Stimulated activated CD4-positive, alpha-beta T cell treated with anti-CD3 and anti-CD28 coated beads, Interleukin-4, amount 100 ng/mL, for 4 hours (primary cell): ENCODE data around the gene TXLNB.
A peak's percentile ranks its signal among the peaks of the same experiment; 100 is the strongest.
"Not testable (repeated sequence)": the region's sequence is repeated elsewhere in the genome, so short reads cannot be mapped to it uniquely, and the experiment has no call there.

Experiments used
- DNase-seq, 2 experiments: peaks; one replicate each; pipeline ENCODE4 v3.0.0-alpha.2; 2020

TXLNB gene

DNA sequence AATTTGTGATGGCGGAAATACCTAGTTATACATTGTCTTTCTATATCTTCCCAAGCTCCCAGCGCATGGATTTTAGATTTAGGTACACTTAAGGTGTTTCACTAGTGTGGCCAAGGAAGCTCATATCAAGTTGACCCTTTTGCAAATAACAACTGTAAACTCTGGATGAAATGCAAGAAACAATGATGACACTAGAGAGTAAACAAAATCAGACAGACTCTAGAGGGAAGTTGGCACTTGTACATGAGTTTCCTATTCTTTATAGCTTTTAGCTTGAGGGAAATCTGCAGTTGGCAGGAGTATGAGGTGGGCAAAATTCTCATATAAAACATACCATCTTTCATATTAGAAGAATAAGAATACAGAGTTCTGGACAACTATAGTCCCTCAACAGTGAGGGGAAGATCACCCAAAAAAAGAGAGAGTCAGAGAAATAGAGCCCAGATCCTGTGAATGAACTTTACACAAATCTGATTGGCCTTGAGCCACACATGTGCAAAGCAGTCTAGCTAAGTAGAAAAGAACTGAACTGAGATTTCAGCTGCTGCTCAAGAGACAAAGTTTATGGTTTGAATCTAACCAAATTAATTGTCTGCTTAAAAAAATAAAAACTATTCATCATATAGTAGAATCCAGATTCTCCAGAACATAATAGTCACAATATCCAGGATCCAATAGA lies 26.1 kb downstream of the TXLNB start:
- DNase-seq: no peak

DNA sequence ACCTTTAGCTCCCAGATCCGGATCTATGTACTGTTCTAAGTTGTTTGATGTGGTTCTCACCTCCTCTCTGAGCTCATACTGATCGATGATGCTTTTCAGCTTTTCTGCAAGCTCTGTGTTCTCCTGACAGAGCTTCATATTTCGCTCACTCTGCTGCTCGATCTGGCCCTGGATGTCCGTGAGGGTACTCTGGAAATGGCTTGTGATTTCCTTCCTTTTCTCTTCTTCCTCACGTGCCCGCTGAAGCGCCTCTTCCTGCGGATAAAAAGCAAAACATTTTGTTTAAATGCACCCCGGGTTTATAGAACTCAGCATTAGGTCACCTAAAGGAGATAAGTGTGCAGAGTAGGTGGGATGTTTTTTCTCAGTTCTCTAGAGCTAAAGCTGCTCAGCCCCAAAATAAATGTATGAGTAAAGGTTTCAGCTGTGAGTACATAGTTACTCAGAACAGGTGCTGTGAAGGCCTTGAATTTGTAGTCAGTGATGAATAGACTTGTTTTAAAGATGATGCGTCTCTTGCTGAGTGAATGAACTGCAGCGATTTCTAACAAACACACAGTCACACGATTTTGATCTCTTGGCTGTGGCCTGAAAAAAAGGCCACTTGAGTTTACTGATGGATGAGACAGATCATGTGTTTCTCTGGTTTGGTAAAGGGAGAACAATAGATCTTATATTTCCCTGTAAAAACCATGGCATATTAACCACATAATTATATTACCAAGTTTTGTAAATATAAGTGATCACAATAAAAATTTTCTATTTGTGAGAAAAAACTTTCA lies 29.1 kb downstream of the TXLNB start:
- DNase-seq: peak; percentile 4 to 11

DNA sequence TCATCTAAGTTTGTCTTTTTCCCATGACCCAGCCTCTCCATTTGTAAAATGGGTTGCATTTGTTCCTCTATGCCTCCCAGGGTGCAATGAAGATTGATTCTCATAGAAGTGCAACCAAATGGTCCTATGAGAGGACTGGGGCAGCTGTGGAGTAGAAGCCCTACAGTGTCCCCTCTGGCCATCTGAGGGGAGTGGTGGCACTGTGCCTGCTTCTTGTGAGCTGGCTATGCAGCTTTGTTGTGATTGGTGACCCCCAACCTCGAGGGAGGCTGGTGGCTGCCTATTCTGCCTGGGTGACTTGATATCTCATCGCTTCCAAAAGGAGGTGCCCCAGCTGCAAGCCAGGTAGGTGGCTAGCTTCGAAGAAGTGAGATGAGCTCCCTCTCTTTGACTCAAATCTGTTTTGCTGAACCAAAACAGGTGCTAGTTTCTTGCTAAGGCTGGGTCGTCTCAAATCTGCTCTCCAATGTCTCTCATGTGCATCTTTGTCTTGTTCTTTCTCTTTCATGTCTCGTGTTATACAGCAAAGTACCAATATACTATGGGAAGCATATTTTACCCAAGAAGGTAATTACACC lies 33.9 kb downstream of the TXLNB start:
- no peak for DNase-seq

DNA sequence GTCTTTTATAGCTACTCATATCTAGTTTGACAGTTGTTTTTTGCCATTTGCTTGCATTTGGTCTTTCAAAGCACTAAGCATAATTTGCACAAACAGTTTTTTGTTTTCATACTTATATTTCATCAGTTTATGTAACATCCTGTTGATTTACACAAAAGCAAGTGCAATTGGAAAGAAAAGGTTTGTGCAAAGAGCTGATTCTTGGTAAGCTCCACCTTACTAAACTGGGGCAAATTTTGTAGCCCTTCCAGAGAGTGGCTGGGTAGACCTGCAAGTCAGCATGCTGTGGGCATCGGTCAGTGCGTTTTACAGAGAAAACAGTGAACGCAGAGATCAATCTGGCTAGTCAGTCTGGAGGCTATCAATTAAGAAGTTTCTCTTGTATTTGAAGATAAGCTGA lies 34.5 kb downstream of the TXLNB start:
- no peak for DNase-seq

DNA sequence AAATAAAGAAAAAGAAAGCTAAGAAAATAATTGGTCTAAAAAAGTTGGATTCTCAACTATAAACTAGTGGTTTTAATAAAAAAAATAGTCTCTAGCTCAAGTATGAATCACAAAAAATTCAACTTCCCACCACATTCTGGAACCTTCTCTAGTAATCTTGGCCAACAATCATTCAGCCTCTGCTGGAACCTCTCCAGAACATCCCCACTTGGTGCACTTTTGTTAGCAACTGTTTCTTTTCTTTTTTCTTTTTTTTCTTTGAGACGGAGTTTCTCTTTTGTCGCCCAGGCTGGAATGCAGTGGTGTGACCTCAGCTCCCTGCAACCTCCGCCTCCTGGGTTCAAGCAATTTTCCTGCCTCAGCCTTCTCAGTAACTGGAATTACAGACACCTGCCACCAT lies 35.7 kb downstream of the TXLNB start:
- DNase-seq: no peak

DNA sequence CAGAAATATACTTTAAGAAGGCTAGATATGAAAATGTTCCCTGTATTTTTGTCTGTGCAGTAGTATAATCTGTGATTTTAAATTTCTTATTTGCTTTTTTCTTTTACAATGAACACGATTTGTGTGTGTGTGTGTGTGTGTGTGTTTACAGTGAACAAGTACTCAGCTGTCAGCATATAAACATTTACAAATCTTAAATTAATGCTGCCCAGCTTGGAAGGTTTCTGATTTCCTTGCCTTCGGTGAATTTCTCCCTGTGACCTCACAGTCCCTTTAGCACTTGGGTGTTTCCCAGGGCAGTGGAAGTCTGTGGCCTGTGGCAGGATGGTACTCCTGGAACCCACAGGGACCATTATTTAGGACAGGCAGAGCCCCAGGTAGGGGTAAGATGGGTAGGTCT lies 37.6 kb downstream of the TXLNB start:
- DNase-seq: no peak

DNA sequence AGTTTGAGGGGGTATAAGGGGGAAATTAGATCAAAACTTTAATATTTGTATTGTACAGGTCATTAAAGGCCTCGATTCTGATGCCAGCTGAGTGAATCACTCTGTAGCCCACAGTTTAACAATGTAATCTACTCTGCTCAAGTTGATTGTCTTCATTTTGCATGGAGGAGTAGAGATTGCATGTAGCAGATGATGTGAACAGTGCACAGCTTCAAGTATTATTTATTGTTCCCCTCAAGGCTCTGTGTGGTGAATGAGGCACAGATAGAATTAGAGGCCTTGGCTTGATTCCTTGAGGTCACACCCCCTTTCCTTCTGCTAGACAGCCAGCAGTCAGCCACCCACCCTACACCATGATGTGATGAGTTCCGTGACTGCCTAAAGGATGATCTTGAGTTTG lies 38.1 kb downstream of the TXLNB start:
- DNase-seq: no peak

DNA sequence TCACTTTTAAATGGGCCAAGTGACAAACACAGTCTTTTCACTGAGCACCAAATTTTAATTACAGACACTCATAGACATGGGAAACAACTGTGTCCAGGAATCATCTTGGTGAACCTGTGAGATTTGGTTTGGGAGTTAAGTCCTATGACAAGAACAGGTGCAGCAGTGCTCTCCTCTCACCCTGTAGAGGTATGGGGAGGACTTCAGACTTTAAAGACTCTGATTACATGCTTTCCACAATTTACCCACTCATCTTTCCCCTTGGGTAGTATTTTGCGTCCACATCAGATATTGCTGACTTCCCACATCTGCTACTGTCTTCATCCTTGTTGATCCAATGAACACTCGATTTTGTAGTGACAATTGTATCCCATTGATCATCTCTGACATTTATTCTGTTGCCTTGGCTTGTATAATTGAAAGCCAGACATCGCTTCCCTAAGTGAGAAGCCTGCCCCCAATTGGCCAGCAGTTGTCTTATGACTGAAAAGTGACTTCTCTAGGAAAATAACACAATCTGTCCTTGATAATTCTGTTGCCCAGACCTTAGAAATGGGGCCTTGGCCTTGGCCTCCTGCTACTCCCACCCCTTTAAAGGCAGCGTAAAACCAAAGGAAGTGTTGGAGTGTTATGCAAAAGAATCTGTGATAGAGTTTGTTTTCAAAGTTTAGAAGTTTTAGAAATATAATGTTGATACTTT lies 40.0 kb downstream of the TXLNB start:
- no peak for DNase-seq

DNA sequence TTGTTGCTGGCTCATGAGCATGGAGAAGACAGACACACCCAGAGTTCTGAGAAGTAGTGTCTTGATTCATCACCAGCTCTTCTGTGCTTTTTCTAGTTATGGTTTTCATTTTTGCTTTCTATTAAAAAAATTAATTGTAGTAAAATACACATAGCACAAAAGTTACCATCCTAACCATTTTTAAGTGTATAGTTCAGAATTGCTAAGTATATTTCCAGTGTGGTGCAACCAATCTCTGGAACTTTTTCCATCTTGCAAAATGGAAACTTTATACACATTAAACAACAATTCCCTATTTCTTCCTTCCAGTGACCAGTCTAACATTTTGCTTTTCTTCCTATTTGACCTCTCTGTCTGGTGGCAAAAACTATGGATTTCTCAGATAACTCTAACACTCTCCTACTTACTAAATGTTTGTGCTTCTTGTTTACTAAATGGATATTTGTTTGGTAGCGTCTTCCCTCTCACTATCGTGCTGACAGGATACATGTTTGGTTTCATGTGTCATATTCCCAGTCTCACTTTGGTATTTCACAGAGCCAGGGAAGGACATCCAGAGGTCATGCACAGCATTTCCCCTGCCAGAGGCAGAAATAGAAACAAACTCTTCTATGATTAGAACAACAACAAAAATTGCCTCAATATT lies 40.6 kb downstream of the TXLNB start:
- no peak for DNase-seq

DNA sequence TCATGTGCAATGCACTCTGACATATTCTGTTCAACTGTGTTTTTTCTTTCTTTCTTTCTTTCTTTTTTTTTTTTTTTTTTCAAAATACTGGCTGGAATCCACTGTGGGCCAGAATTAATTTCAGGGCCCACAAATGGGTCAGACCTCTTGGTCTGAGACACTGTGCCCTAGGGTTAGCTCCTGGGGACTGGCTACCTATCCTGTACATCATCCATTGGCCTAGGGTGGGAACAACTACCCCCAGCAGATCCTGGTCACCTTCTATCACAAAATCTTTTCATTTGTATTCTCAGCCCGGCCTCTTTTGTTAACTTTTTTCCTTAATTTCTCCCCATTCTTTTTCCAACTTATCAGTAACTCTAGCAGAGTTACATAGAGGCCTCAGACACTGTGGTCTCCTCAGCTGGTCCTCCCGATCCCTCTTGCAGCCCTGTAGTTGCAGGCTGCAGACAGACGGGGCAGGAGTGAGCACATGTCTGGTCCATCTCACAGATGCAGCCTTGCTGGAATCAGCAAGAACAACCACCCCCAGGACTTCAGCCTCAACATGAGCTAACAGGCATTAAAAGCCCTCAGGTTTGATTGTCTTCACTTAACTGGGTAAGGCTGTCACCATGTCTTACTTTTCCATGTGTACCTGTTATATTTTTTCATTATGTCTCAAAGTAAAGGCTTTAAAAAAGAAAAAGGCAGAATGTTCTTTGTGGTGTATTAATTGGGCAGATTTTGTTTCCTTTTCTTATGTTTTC lies 41.3 kb downstream of the TXLNB start:
- DNase-seq: peak; percentile 8 to 43

DNA sequence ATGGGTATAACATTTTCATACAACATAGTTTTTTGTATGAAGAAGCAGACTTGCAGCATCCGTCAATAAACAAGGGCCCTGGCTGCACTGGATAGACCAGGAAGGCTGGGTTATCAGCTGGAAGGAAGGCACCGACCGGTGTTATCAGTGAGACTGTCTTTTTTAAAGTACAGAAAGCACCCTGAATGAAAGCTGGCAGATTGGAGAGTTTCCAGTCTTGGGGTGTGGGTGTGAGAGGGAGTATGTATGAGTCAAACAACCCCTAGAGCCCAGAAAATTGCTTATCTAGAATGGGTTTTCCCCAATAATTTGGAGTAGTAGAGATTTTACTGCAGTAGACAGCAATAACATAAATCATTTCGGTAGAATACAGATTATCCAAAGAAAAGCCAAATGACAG lies 42.4 kb downstream of the TXLNB start:
- DNase-seq: peak; percentile 16 to 56

DNA sequence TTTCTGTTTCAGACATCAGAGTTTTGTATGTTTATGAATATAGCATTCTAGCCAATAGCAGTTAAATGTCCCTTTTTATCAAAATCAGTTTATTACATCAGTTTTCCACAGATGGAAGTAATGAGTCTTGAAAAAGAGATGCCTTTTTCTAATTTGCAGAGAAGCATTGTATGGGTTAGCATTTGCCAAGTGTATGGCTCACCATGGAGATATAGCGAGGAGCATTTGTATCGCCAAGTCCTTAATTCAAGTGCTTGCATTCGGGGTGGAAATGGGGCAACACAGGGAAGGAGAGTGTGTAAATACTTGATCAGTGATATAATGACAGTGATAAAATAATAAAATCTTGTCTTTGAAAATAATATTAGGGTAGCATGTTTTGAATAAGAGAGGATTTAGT lies 42.9 kb downstream of the TXLNB start:
- no peak for DNase-seq

DNA sequence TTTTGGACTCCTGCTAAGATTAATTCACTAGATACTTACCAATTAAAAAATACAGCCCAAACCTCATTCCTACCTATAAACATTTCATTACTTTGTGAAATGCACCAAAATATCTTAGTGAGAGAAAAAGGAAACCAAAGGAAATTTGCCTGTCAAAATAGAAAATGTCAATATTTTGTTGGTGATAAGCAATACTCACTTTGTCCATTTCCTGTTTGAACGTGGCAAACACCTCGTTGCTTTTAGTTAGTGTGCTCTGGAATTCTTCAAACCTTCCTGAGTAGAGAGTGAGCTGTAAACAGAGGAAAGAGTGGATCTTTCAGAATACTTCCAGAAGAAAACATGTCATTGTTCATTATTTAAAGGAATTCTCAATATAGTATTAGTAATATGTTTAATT lies 44.2 kb downstream of the TXLNB start:
- DNase-seq: no peak

DNA sequence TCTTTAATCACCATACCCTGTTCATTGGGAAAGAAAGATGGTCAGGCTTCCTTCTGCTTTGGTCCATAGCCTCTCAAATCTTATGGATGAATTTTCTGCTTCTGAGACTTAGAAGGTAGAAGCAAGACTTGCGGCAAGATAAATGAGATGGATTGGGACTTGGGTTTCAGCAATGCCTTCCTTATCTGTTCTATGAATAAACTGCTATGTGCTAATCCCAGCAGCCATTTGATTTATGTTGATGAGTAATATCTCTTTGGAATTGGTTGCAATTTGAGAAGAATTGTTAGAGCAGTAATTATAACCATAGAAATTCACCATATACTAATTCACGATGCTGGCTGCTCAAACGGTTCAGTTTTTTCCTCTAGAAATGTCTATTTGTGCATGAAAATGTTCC lies 48.3 kb downstream of the TXLNB start:
- no peak for DNase-seq

DNA sequence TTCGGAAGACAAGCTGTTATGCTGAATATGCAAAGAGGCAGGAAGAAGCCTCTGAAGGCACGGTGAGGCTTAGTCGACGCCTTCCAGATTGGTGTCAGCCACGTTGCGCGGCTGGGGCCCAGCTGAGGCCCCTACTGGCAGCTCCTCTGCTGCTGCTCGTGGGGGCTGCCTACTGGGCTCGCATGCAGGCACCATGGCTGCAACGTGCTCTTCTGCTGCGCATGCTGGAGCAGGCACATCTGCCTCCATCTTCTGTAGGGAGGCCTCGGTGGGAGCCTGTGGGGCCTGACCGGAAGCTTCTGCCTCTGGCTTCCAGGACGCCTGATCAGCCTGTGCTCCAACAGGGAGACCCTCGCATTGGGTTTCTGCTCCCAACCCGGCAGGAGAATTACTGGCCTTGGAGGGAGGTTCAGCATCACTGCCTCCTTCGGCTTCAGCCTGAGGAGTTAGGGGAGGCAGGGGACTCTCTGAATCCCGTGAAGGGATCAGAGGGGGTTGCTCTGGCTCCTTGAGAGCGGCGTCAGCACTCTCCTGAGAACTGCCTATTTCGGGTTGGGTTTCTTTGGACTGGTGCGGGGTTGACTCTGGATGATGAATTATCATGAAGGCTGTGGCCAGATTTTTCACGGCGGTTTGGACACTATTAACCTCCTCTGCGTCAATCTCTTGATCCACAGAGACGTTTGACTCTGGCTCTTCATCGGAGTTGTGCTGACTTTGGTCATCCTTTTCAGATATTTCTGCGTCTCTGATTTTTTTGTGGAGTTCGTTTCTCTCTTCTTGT lies 49.1 kb downstream of the TXLNB start:
- DNase-seq: no peak

DNA sequence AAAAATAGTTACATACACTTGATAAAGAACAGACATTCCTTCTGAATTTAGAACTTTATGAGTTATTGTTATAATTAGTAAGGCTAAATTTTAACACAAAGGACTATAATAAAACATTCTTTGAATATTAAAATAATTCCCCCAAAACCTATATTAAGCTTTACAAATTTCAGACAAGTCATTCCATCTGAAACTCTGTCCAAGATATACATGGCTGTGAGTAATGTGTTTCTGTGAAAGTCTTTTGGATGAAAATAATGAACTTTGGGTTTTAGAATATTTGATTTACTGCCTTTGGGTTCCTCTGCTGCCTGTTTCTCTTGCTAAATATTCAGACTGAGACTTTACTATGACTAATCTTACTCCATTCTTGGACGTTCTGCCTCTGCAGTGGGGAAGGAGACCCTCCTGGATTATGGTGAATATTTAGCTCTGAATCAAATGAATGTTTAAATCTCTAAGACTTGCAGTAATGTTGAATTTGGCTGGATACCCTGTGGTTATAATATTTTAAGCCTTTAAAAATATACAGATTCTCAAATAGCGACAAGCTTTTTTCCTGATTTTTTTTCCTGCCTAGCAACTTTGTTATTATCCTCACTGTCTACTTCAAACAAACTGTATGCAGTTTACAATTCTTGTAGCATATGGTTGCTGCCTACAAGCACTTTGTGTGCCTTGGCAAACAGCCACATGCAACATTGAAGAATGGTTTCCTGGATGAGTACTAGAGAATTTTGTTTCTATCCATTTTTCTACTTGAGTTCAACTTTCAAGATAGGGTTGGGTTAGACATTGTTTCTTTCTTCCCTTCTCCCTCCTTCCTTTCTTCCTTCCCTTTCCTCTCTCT lies 51.4 kb downstream of the TXLNB start:
- no peak for DNase-seq

DNA sequence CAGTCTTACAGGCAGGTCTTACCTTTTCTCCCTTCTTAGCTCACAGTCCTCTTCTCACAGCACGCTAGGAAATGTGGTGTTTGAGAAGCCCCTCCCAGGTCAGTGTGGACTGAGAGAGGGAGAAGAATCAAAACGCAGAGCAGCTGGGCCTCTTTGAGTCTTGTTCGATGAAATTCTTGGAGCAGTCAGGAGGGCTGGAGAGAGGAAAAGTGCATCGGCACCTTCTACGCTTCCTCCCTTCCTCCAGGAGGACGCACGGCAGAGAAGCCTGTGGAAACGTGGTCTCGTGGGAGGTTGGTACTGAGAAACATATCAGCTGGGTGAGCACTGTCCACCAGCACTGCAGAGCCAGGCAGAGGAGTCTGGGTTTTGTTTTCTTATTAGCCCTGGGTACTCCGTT lies 52.7 kb downstream of the TXLNB start:
- no peak for DNase-seq

DNA sequence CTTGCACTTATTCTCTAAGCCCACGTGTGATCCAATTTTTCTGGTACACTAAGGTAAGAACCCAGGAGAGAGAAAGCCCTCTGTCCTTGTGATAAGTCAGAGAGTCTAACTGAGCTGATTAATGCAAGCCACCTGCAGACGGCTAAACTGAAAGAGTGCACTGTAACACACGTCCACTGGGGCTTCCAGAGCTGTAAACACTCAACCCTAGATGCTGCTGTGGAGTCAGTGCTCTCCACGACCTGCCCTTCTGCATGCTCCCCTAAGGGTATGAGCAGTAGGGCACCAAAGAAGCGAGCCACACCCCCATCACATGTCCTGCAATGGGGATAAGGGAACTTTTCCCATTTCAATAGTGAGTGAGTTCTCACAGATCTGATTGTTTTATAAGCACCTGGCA lies 55.7 kb downstream of the TXLNB start:
- no peak for DNase-seq

DNA sequence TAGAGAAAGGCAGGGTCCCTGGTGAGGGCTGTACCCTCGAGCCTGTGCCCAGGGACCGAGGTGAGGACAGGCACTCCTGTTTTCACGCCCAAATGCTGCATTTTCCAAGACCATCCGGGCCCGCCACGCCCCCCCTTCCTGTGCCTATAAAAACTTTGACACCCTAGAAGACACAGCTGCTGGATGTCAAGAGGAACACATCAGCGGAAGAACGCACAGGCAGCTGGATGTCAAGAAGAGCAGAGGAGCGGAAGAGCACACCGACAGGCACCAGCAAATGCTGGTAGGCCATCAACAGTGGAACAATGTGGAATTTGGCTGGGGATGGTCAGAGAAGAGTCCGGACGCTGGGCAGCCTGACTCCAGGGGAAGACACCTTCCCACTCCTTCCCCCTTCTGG lies 56.1 kb downstream of the TXLNB start:
- no peak for DNase-seq

DNA sequence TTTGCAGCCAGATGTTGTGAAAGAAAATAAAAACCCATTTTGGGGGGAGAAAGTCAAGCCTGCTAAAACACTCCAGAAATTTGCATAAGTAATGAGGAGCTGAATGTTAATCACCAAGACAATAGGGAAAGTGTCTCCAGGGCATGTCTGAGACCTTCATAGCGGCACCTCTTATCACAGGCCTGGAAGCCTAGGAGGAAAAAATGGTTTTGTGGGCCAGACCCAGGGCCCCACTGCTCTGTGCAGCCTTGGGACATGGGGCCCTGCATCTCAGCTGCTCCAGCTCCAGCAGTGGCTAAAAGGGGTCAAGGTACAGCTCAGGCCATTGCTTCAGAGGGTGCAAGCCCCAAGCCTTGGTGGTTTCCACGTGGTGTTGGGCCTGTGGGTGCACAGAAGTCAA lies 57.6 kb downstream of the TXLNB start:
- not testable (repeated sequence) for DNase-seq

DNA sequence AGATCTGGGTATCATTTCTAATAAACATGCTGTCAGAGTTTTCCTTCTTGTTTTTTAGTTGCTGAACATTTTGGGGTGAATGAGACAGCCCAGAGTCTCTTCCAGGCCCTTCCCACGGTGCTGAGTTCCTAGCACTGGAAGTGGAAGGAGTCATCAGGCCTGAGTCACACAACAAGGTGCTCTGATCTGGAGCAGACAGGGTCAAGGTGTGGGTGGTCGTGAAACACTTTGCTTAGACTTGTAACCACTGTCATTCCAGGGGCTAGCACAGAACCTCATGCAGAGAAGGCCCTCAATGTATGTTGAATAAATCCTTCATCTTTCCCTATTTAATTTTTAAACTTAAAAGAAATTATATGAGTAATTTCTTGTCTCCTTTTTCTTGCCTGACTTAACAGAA lies 60.6 kb downstream of the TXLNB start:
- DNase-seq: no peak
